Measurements from ENCODE around the gene ATAD3A. TPM values are rescaled to one million over a fixed set of nuclear protein-coding genes. Genes with fewer than 3 reads are reported as not detected.
"Not testable (repeated sequence)": the region's sequence is repeated elsewhere in the genome, so short reads cannot be mapped to it uniquely, and the experiment has no call there.

The ATAD3A gene
- total RNA-seq (2022) (43.1 and 63.2 TPM in 2 replicates), Bru-seq, nascent RNA (percentile 50 among the genes with signal in this experiment), BruChase-seq, experiment 1, labeled RNA remaining after a 6-hour chase (percentile 54 among the genes with signal in this experiment), BruChase-seq, experiment 2, labeled RNA remaining after a 2-hour chase (percentile 49 among the genes with signal in this experiment)
- long read RNA-seq, transcript ATAD3A-203 (16 exons, 2,492 nt), result major isoform, 57 of 83 reads
- long read RNA-seq, partial matches to known transcripts, result 17 of 83 reads
- long read RNA-seq, other reads (novel, unspliced or antisense), result 8 of 83 reads

- TF ChIP-seq, protein P1, sequence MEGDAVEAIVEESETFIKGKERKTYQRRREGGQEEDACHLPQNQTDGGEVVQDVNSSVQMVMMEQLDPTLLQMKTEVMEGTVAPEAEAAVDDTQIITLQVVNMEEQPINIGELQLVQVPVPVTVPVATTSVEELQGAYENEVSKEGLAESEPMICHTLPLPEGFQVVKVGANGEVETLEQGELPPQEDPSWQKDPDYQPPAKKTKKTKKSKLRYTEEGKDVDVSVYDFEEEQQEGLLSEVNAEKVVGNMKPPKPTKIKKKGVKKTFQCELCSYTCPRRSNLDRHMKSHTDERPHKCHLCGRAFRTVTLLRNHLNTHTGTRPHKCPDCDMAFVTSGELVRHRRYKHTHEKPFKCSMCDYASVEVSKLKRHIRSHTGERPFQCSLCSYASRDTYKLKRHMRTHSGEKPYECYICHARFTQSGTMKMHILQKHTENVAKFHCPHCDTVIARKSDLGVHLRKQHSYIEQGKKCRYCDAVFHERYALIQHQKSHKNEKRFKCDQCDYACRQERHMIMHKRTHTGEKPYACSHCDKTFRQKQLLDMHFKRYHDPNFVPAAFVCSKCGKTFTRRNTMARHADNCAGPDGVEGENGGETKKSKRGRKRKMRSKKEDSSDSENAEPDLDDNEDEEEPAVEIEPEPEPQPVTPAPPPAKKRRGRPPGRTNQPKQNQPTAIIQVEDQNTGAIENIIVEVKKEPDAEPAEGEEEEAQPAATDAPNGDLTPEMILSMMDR (IDR thresholded peaks at IDR 0.05; ENCODE audit: unreplicated experiment), result no peak
- Mint-ChIP-seq H3K4me1 (ENCODE audit: insufficient read depth, unreplicated experiment) (no peaks in the 10 kb centered on the region), H3K4me3 (ENCODE audit: unreplicated experiment) (peak within 1 kb of the TSS; percentile 86), H3K27ac (ENCODE audit: low read depth, unreplicated experiment) (peak within 1 kb of the TSS; percentile 96), H3K9me3 (ENCODE audit: unreplicated experiment) (no peaks in the 10 kb centered on the region), H3K27me3 (ENCODE audit: insufficient read depth, unreplicated experiment) (no peaks in the 10 kb centered on the region), H3K36me3 (ENCODE audit: insufficient read depth, unreplicated experiment) (peaks cover 14% of the 10 kb centered on the region)
- POLR2A ChIA-PET, result interaction anchor here (0.6 to 1.3 kb wide), 6 partner anchors 10 to 147 kb away, joined by 3 to 9 read pairs (median 4); partner anchors contain the start of genes AURKAIP1, CCNL2, MIB2 and MRPL20
- intact Hi-C loops (cut with micrococcal nuclease), result no loop called here
- BruUV-seq (replicated peaks), result no TSS peak
- peak; percentile 97 for DNase-seq (ENCODE audit: unreplicated experiment)
- CTCF ChIA-PET, result interaction anchor here (0.7 kb wide), 1 partner anchor 96 kb away, joined by 4 read pairs; no protein-coding TSS in a partner anchor
These were observed at the start of gene ATAD3A for GRCh38 chr1:1511533-1512285. Gene ATAD3A (plus strand): TSS chr1:1512162. CDS start chr1:1512269, 107 bp downstream.

DNA sequence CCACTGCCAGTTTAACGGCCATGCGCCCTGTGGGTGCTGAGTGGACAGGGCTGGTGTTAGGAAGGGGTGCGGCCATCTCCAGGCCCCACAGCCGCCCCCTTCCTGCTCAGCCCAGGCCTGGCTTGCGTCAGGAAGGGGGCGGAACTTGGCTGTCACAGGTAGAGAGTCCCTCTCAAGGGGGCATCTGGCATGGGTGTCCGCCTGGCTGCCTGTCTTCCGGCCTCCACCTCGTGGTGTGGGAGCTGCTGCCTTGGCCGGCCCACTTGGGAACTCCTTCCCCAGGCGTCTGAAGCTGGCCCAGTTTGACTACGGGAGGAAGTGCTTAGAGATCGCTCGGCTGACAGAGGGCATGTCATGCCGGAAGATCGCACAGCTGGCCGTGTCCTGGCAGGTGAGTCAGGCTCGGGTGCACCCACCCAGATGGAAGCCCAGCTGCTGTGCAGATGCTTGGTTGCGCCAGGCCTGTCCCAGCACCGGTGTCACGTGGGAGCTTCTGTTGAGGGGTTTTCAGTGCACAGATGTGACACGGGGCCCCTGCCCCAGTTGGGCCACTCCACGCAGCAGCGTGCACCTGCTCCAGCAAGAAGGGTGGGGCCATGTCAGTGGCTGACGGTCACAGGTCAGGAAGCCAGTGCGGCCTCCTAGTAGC is 49.5 kb upstream of the ATAD3A start:
- POLR2A ChIA-PET, result interaction anchor here (1.7 kb wide), 1 partner anchor 55 kb away, joined by 4 read pairs; the partner anchor contains the start of gene MRPL20
- H3K36me3 Mint-ChIP-seq (ENCODE audit: insufficient read depth, unreplicated experiment), result no peaks in the 10 kb centered on the region
- CTCF ChIA-PET, result interaction anchor here (0.8 to 1.2 kb wide), 2 partner anchors 21 to 42 kb away, joined by 3 to 4 read pairs; no protein-coding TSS in a partner anchor
- no peaks in the 10 kb centered on the region for H3K9me3 Mint-ChIP-seq (ENCODE audit: unreplicated experiment)
- TF ChIP-seq, protein P1 (IDR thresholded peaks at IDR 0.05; ENCODE audit: unreplicated experiment), result no peak
- H3K27ac Mint-ChIP-seq (ENCODE audit: low read depth, unreplicated experiment), result peak overlapping the region; percentile 19
- BruUV-seq (replicated peaks), result no TSS peak
- intact Hi-C loops (cut with micrococcal nuclease), result no loop called here
- peak overlapping the region; percentile 25 for H3K4me3 Mint-ChIP-seq (ENCODE audit: unreplicated experiment)
- H3K4me1 Mint-ChIP-seq (ENCODE audit: insufficient read depth, unreplicated experiment), result no peaks in the 10 kb centered on the region
- H3K27me3 Mint-ChIP-seq (ENCODE audit: insufficient read depth, unreplicated experiment), result no peaks in the 10 kb centered on the region
- DNase-seq (ENCODE audit: unreplicated experiment), result no peak

DNA sequence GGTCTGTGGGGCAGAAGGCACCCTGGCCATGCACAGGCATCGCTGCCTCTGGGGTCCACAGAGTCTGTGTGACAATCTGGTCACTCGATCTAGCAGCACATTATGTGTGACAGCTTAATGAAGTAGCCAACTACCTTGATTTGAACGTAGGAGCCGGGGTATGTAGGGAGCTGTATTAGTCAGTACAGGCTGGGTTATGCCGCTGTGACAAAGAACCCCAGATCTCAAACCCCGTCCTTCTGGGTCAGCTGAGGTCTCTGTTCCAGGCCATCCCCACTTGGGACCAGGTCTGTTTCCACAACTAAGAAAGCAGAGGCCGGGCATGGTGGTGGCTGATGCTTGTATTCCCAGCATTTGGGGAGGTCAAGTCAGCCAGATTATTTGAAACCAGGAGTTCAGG is 48.6 kb upstream of the ATAD3A start:
- intact Hi-C loops (cut with micrococcal nuclease), result no loop called here
- Mint-ChIP-seq H3K36me3 (ENCODE audit: insufficient read depth, unreplicated experiment) (no peaks in the 10 kb centered on the region), H3K9me3 (ENCODE audit: unreplicated experiment) (no peaks in the 10 kb centered on the region), H3K27ac (ENCODE audit: low read depth, unreplicated experiment) (no peak overlapping the region), H3K4me3 (ENCODE audit: unreplicated experiment) (no peak overlapping the region), H3K4me1 (ENCODE audit: insufficient read depth, unreplicated experiment) (no peaks in the 10 kb centered on the region), H3K27me3 (ENCODE audit: insufficient read depth, unreplicated experiment) (no peaks in the 10 kb centered on the region)
- no TSS peak for BruUV-seq (replicated peaks)
- TF ChIP-seq, protein P1 (IDR thresholded peaks at IDR 0.05; ENCODE audit: unreplicated experiment), result no peak
- ChIA-PET CTCF (interaction anchor here (0.6 to 1.3 kb wide), 3 partner anchors 22 to 91 kb away, joined by 3 to 5 read pairs (median 3); no protein-coding TSS in a partner anchor), POLR2A (interaction anchor here (1.7 kb wide), 1 partner anchor 56 kb away, joined by 4 read pairs; the partner anchor contains the start of gene MRPL20)
- DNase-seq (ENCODE audit: unreplicated experiment), result no peak

DNA sequence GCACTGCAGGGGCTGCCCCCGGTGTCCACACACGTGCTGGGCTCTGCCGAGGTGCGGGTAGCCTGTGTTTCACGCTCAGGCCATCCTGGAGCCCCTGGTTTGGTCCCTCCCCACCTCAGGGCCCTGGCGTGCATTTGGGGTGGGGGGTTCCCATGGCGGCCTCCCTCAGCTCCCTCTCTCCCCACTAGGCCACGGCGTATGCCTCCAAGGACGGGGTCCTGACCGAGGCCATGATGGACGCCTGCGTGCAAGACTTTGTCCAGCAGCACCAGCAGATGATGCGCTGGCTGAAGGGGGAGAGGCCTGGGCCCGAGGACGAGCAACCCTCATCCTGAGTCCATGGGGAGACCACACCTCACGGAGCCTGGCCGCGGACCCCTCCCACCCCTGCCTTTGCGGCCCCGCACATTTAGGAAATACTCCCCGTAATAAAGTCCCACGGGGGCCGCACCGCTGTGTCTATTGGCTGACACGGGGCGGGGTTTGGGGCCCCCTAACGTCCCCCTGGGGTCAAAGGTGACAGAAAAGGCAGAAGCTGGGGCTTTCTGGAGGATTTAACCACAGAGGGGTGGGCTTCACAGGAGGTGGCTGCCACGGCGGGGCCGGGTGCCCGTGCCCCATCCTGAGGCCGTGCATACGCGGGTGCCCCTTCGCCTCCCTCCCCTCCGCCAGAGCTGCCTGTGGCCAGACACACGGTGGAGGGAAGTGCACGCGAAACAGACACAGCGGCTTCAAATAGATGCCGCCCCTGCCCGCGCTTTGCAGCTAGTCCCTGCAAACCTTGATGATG is 43.6 kb upstream of the ATAD3A start:
- intact Hi-C loops (cut with micrococcal nuclease); H3K27ac Mint-ChIP-seq (ENCODE audit: low read depth, unreplicated experiment); CTCF ChIA-PET; DNase-seq (ENCODE audit: unreplicated experiment); H3K9me3 Mint-ChIP-seq (ENCODE audit: unreplicated experiment); H3K36me3 Mint-ChIP-seq (ENCODE audit: insufficient read depth, unreplicated experiment); H3K4me1 Mint-ChIP-seq (ENCODE audit: insufficient read depth, unreplicated experiment); POLR2A ChIA-PET; H3K27me3 Mint-ChIP-seq (ENCODE audit: insufficient read depth, unreplicated experiment); BruUV-seq (replicated peaks); H3K4me3 Mint-ChIP-seq (ENCODE audit: unreplicated experiment): not testable (repeated sequence)

Measured in MCF 10A (cell line).